ENCODE data around the gene CMIP.
"Not testable (repeated sequence)": the region's sequence is repeated elsewhere in the genome, so short reads cannot be mapped to it uniquely, and the experiment has no call there.

Gene CMIP

GRCh38 chr16:81519301-81520150 lies 74.9 kb downstream of the CMIP start:
- no peak for DNase-seq

GRCh38 chr16:81520151-81520470 lies 75.5 kb downstream of the CMIP start:
- no peak for DNase-seq

GRCh38 chr16:81520560-81521135 lies 76.0 kb downstream of the CMIP start:
- DNase-seq = no peak

- peak; percentile 5 to 76 (median 42) for DNase-seq
Measured at GRCh38 chr16:81521141-81521626, 76.6 kb downstream of the CMIP start.

- no peak for DNase-seq
Measured at GRCh38 chr16:81522108-81522701, 77.6 kb downstream of the CMIP start.

- not testable (repeated sequence) for DNase-seq
Measured at GRCh38 chr16:81522851-81523250, 78.2 kb downstream of the CMIP start.

GRCh38 chr16:81523387-81524115 lies 78.9 kb downstream of the CMIP start:
- no peak for DNase-seq

- no peak for DNase-seq
Measured at GRCh38 chr16:81524382-81524781, 79.8 kb downstream of the CMIP start.

- DNase-seq = not testable (repeated sequence)
Measured at GRCh38 chr16:81524885-81525284, 80.3 kb downstream of the CMIP start.

GRCh38 chr16:81526199-81526598 lies 81.6 kb downstream of the CMIP start:
- DNase-seq = no peak

- no peak for DNase-seq
Measured at GRCh38 chr16:81526935-81527334, 82.3 kb downstream of the CMIP start.

- DNase-seq = no peak
Measured at GRCh38 chr16:81527477-81528178, 83.0 kb downstream of the CMIP start.

- no peak for DNase-seq
Measured at GRCh38 chr16:81528256-81528655, 83.6 kb downstream of the CMIP start.

- no peak for DNase-seq
Measured at GRCh38 chr16:81530296-81530721, 85.7 kb downstream of the CMIP start.

GRCh38 chr16:81530814-81531213 lies 86.2 kb downstream of the CMIP start:
- no peak for DNase-seq

- no peak for DNase-seq
Measured at GRCh38 chr16:81531419-81531821, 86.8 kb downstream of the CMIP start.

- no peak for DNase-seq
Measured at GRCh38 chr16:81532491-81533174, 88.0 kb downstream of the CMIP start.

GRCh38 chr16:81533175-81533507 lies 88.5 kb downstream of the CMIP start:
- no peak for DNase-seq

GRCh38 chr16:81535679-81536360 lies 91.2 kb downstream of the CMIP start:
- no peak for DNase-seq

GRCh38 chr16:81536648-81537047 lies 92.0 kb downstream of the CMIP start:
- DNase-seq = no peak

GRCh38 chr16:81537721-81538561 lies 93.3 kb downstream of the CMIP start:
- DNase-seq = no peak
